GM23338 (cell line): Measurements from ENCODE around the gene SSBP2. TPM values are rescaled to one million over a fixed set of nuclear protein-coding genes. Genes with fewer than 3 reads are reported as not detected.

Experiments used
- ATAC-seq: fragments of 200-7000 bp; cut with Tn5 transposase; 3 replicates; pipeline ENCODE4 v1.9.1; 2020
- DNase-seq: peaks from one replicate; pipeline ENCODE4 v3.0.0-alpha.2; 2015; ENCODE audit warnings: low spot score
- H2AFZ ChIP-seq: fragments of 200-600 bp; sonication (generic); 2 replicates; pipeline ENCODE4 v1.8.0; 2016; ENCODE audit warnings: antibody characterized with exemption, mild to moderate bottlenecking, moderate library complexity
- H3F3A ChIP-seq: fragments of 200-600 bp; sonication (generic); replicated peaks from 2 replicates; pipeline ENCODE4 v1.8.0; 2017; ENCODE audit warnings: antibody characterized with exemption, mixed run types, low read depth
- H3K27ac ChIP-seq: fragments of 200-600 bp; sonication (generic); 2 replicates; pipeline ENCODE4 v1.6.1; 2016; ENCODE audit warnings: low read depth
- H3K27me3 ChIP-seq: fragments of 200-600 bp; sonication (generic); 2 replicates; pipeline ENCODE4 v1.8.0; 2016; ENCODE audit warnings: mild to moderate bottlenecking, mixed run types, moderate library complexity; ENCODE audit not compliant: insufficient read depth
- H3K36me3 ChIP-seq: fragments of 200-600 bp; sonication (generic); 2 replicates; pipeline ENCODE4 v1.8.0; 2016; ENCODE audit warnings: mild to moderate bottlenecking; ENCODE audit not compliant: insufficient read depth
- H3K4me1 ChIP-seq: fragments of 200-600 bp; sonication (generic); 2 replicates; pipeline ENCODE4 v1.8.0; 2016; ENCODE audit warnings: mild to moderate bottlenecking, moderate library complexity; ENCODE audit not compliant: insufficient read depth
- H3K4me2 ChIP-seq: fragments of 200-600 bp; sonication (generic); 2 replicates; pipeline ENCODE4 v1.7.1; 2017; ENCODE audit warnings: mixed run types
- H3K4me3 ChIP-seq: fragments of 200-600 bp; sonication (generic); 2 replicates; pipeline ENCODE4 v1.6.1; 2016; ENCODE audit warnings: mixed run types
- H3K79me2 ChIP-seq: fragments of 200-600 bp; sonication (generic); replicated peaks from 2 replicates; pipeline ENCODE4 v1.8.0; 2017; ENCODE audit warnings: mild to moderate bottlenecking; ENCODE audit not compliant: insufficient read depth
- H3K9me2 ChIP-seq: fragments of 200-600 bp; sonication (generic); 2 replicates; pipeline ENCODE4 v1.8.0; 2017; ENCODE audit not compliant: insufficient read depth
- H4K20me1 ChIP-seq: fragments of 200-600 bp; sonication (generic); replicated peaks from 2 replicates; pipeline ENCODE4 v1.8.0; 2017; ENCODE audit warnings: mild to moderate bottlenecking; ENCODE audit not compliant: insufficient read depth
- H3K27ac Mint-ChIP-seq: 2 replicates; pipeline ENCODE4 v1.8.0; 2020; ENCODE audit warnings: inconsistent platforms, mild to moderate bottlenecking, moderate library complexity, mixed read lengths
- H3K27me3 Mint-ChIP-seq: 3 replicates; pipeline ENCODE4 v1.8.0; 2022; ENCODE audit warnings: low read depth, mild to moderate bottlenecking, moderate library complexity, mixed read lengths, inconsistent platforms; ENCODE audit not compliant: insufficient read depth, poor library complexity
- H3K36me3 Mint-ChIP-seq: 3 replicates; pipeline ENCODE4 v1.8.0; 2021; ENCODE audit warnings: low read depth, mild to moderate bottlenecking, inconsistent platforms, moderate library complexity, mixed read lengths
- H3K4me1 Mint-ChIP-seq: 3 replicates; pipeline ENCODE4 v1.8.0; 2020; ENCODE audit warnings: mild to moderate bottlenecking, inconsistent platforms, mixed read lengths
- H3K4me3 Mint-ChIP-seq: 3 replicates; pipeline ENCODE4 v1.8.0; 2021; ENCODE audit warnings: moderate library complexity, mild to moderate bottlenecking, inconsistent platforms, mixed read lengths
- H3K9me3 Mint-ChIP-seq: 3 replicates; pipeline ENCODE4 v1.8.0; 2020; ENCODE audit warnings: moderate library complexity, mild to moderate bottlenecking, inconsistent platforms, mixed read lengths
- CREB1 ChIP-seq: fragments of 250-450 bp; sonication (Bioruptor Pico); IDR thresholded peaks from 2 replicates; pipeline ENCODE4 v1.5.0; 2020; ENCODE audit warnings: low read depth, mild to moderate bottlenecking, moderate library complexity
- CTCF ChIP-seq, 2 experiments: fragments of 200-600 bp in 1 of 2; sonication (generic) in 1 of 2; conservative IDR thresholded peaks; 2 replicates each; pipeline versions ENCODE4 v1.5.1 to v1.6.1; 2016 to 2017; ENCODE audit warnings: antibody characterized with exemption in 2 of 2, low read depth in 2 of 2, mild to moderate bottlenecking in 2 of 2, moderate library complexity in 1 of 2
- ETS1 ChIP-seq: IDR thresholded peaks from 2 replicates; pipeline ENCODE4 v1.6.1; 2016; ENCODE audit warnings: antibody characterized with exemption
- EZH2 ChIP-seq: fragments of 200-600 bp; sonication (generic); IDR thresholded peaks from one replicate; pipeline ENCODE4 v1.8.0; 2017; ENCODE audit warnings: antibody characterized with exemption, mild to moderate bottlenecking, low read depth; ENCODE audit not compliant: unreplicated experiment
- EZH2phosphoT487 ChIP-seq: fragments of 200-600 bp; sonication (generic); IDR thresholded peaks from one replicate; pipeline ENCODE4 v1.8.1; 2018; ENCODE audit warnings: antibody characterized with exemption; ENCODE audit not compliant: unreplicated experiment
- JUNB ChIP-seq: IDR thresholded peaks from one replicate; pipeline ENCODE4 v1.6.1; 2016; ENCODE audit warnings: antibody characterized with exemption; ENCODE audit not compliant: unreplicated experiment
- NANOG ChIP-seq: IDR thresholded peaks from 2 replicates; pipeline ENCODE4 v1.6.1; 2016; ENCODE audit warnings: antibody characterized with exemption, borderline replicate concordance
- POLR2AphosphoS5 ChIP-seq: IDR thresholded peaks from 2 replicates; pipeline ENCODE4 v1.6.1; 2016; ENCODE audit warnings: antibody characterized with exemption, low read depth
- REST ChIP-seq: IDR thresholded peaks from one replicate; pipeline ENCODE4 v1.6.1; 2018; ENCODE audit warnings: antibody characterized with exemption; ENCODE audit not compliant: unreplicated experiment
- STAT1 ChIP-seq: IDR thresholded peaks from one replicate; pipeline ENCODE4 v1.6.1; 2016; ENCODE audit warnings: antibody characterized with exemption; ENCODE audit not compliant: unreplicated experiment
- ZNF114 ChIP-seq: fragments of 250-450 bp; sonication (Bioruptor Pico); IDR thresholded peaks from 2 replicates; pipeline ENCODE4 v1.5.0; 2020; ENCODE audit warnings: mild to moderate bottlenecking, moderate library complexity
- ZNF331 ChIP-seq: fragments of 250-450 bp; sonication (Bioruptor Pico); IDR thresholded peaks from 2 replicates; pipeline ENCODE4 v1.5.0; 2020; ENCODE audit warnings: low read depth, mild to moderate bottlenecking, moderate library complexity
- polyA plus RNA-seq: library from polyadenylated mRNA; unstranded; fragments of >200 nt; fragmentation: Nextera tagmentation; extraction: Ambion mirVana; gene quantifications from 2 replicates; pipeline ENCODE4 v1.2.1, GENCODE V29; 2016
- total RNA-seq: library from RNA; depleted of rRNA; stranded (reverse); fragments of >200 nt; shearing (Covaris generic); gene quantifications from 2 replicates; pipeline ENCODE4 v1.2.3, GENCODE V29; 2014

SSBP2 gene
- total and polyA plus RNA-seq, 2 experiments from 2014 or later: 21.5 to 24.7 TPM

- TF ChIP-seq REST: no peak
- TF ChIP-seq POLR2AphosphoS5: no peak
- no peak for TF ChIP-seq CTCF (conservative IDR thresholded peaks at IDR 0.05; ENCODE audit: low read depth in 2 of 2)
- no peak for TF ChIP-seq ZNF114 (CRISPR knock-in tag)
- TF ChIP-seq EZH2phosphoT487: no peak
- no peak for TF ChIP-seq EZH2
- TF ChIP-seq STAT1: no peak
These were observed 11.5 kb upstream of the SSBP2 start (continued) for GRCh38 chr5:81762401-81762800.

- Histone ChIP-seq H2AFZ (no peak overlapping the region), H3K4me3 (no peak overlapping the region), H3K4me1 (peaks cover 18% of the 10 kb centered on the region), H3F3A (no peaks in the 10 kb centered on the region), H3K27me3 (no peaks in the 10 kb centered on the region), H3K36me3 (no peaks in the 10 kb centered on the region), H3K27ac (no peak overlapping the region), H3K4me2 (no peak overlapping the region), H4K20me1 (no peaks in the 10 kb centered on the region), H3K9me2 (no peaks in the 10 kb centered on the region), H3K79me2 (no peaks in the 10 kb centered on the region)
- no peaks in the 10 kb centered on the region for H3K36me3 Mint-ChIP-seq
- ATAC-seq (no peak), DNase-seq (no peak)
- H3K27me3 Mint-ChIP-seq: peaks cover 2% of the 10 kb centered on the region
- H3K27ac Mint-ChIP-seq: no peak overlapping the region
- no peaks in the 10 kb centered on the region; the same call in 2 of the 3 replicates for H3K9me3 Mint-ChIP-seq
- no peak overlapping the region for H3K4me3 Mint-ChIP-seq
- H3K4me1 Mint-ChIP-seq: peaks cover 19% of the 10 kb centered on the region
- TF ChIP-seq CTCF (conservative IDR thresholded peaks at IDR 0.05; ENCODE audit: low read depth in 2 of 2) (no peak), ZNF114 (CRISPR knock-in tag) (no peak), ETS1 (no peak), CREB1 (CRISPR knock-in tag) (no peak), JUNB (no peak), REST (no peak), EZH2phosphoT487 (no peak), NANOG (no peak), ZNF331 (no peak), EZH2 (no peak), POLR2AphosphoS5 (no peak)
These were observed 11.1 kb upstream of the SSBP2 start for GRCh38 chr5:81761970-81762369.
